Testis (tissue), 2 donors: ENCODE data around the gene KLHDC4.

Experiments used
- POLR2A ChIP-seq: fragments of 450-650 bp; IDR thresholded peaks from one replicate; pipeline ENCODE4 v1.6.1; 2017; ENCODE audit warnings: antibody characterized with exemption, mild to moderate bottlenecking, moderate library complexity
- TF ChIP-seq, protein P1 (sequence below), 3 experiments: fragments of 450-650 bp in 2 of 3; fragments of 200-600 bp in 1 of 3; sonication (generic) in 1 of 3; IDR thresholded peaks; one replicate each; pipeline ENCODE4 v1.5.1; 2016 to 2019; ENCODE audit warnings: antibody characterized with exemption in 3 of 3, mild to moderate bottlenecking in 2 of 3, moderate library complexity in 1 of 3

DNA sequence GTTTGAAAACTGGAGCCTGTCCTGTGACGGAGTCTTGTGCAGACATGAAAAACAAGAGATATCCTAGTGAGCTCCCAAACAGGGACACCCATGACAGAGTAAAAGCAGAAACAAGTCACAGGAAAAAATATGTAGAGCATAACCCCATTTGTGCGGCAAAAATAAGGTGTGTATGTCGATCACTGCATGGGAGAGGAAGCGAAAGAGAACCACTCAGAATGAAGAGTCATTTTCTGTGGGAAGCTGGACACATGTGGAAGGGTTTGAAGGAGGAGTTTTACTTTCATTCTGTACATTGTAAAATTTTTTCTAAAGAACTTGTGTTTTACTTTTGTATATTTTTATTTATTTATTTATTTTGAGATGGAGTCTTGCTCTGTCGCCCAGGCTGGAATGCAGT is 91.4 kb downstream of the KLHDC4 start:
- TF ChIP-seq, protein P1, sequence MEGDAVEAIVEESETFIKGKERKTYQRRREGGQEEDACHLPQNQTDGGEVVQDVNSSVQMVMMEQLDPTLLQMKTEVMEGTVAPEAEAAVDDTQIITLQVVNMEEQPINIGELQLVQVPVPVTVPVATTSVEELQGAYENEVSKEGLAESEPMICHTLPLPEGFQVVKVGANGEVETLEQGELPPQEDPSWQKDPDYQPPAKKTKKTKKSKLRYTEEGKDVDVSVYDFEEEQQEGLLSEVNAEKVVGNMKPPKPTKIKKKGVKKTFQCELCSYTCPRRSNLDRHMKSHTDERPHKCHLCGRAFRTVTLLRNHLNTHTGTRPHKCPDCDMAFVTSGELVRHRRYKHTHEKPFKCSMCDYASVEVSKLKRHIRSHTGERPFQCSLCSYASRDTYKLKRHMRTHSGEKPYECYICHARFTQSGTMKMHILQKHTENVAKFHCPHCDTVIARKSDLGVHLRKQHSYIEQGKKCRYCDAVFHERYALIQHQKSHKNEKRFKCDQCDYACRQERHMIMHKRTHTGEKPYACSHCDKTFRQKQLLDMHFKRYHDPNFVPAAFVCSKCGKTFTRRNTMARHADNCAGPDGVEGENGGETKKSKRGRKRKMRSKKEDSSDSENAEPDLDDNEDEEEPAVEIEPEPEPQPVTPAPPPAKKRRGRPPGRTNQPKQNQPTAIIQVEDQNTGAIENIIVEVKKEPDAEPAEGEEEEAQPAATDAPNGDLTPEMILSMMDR (IDR thresholded peaks at IDR 0.05): no peak
- no peak for TF ChIP-seq POLR2A
